Neuronal stem cell (in vitro differentiated cells): ENCODE data around the gene CPSF6. TPM values are rescaled to one million over a fixed set of nuclear protein-coding genes. Genes with fewer than 3 reads are reported as not detected.
A peak's percentile ranks its signal among the peaks of the same experiment; 100 is the strongest.
"Not testable (repeated sequence)": the region's sequence is repeated elsewhere in the genome, so short reads cannot be mapped to it uniquely, and the experiment has no call there.

Experiments used
- DNase-seq: peaks from one replicate; pipeline ENCODE4 v3.0.0-alpha.2; 2013; ENCODE audit warnings: low spot score
- H2AFZ ChIP-seq: one replicate; pipeline ENCODE4 v1.6.1; 2013; ENCODE audit warnings: mild to moderate bottlenecking, low read length, inconsistent platforms
- H2AK5ac ChIP-seq: 2 replicates; pipeline ENCODE4 v1.6.1; 2013; ENCODE audit warnings: low read depth, mild to moderate bottlenecking, inconsistent platforms, low read length, moderate library complexity, mixed read lengths
- H2BK120ac ChIP-seq: 2 replicates; pipeline ENCODE4 v1.6.1; 2013; ENCODE audit warnings: low read depth, mild to moderate bottlenecking, inconsistent platforms, low read length, moderate library complexity, mixed read lengths
- H2BK12ac ChIP-seq: one replicate; pipeline ENCODE4 v1.6.1; 2013; ENCODE audit warnings: low read length, inconsistent platforms
- H2BK15ac ChIP-seq: 2 replicates; pipeline ENCODE4 v1.6.1; 2013; ENCODE audit warnings: mild to moderate bottlenecking, low read length, inconsistent platforms, mixed read lengths
- H2BK5ac ChIP-seq: one replicate; pipeline ENCODE4 v1.6.1; 2013; ENCODE audit warnings: inconsistent platforms, mild to moderate bottlenecking, low read length, moderate library complexity
- H3K14ac ChIP-seq: one replicate; pipeline ENCODE4 v1.6.1; 2013; ENCODE audit warnings: low read length, inconsistent platforms
- H3K18ac ChIP-seq: 2 replicates; pipeline ENCODE4 v1.6.1; 2013; ENCODE audit warnings: low read length, inconsistent platforms
- H3K23ac ChIP-seq: 2 replicates; pipeline ENCODE4 v1.6.1; 2013; ENCODE audit warnings: low read depth, mild to moderate bottlenecking, mixed read lengths, low read length, inconsistent platforms; ENCODE audit not compliant: poor library complexity
- H3K27ac ChIP-seq: replicated peaks from 3 replicates; pipeline ENCODE4 v1.5.1; 2013; ENCODE audit warnings: low read length, inconsistent platforms
- H3K27me3 ChIP-seq, 3 experiments: 2 replicates each; pipeline ENCODE4 v1.6.1; 2013; ENCODE audit warnings: low read length in 3 of 3, mild to moderate bottlenecking in 2 of 3, inconsistent platforms in 1 of 3, low read depth in 1 of 3, mixed read lengths in 1 of 3, moderate library complexity in 1 of 3; ENCODE audit not compliant: control insufficient read depth in 3 of 3, insufficient read depth in 3 of 3
- H3K36me3 ChIP-seq, 2 donors: replicated peaks in 1 of 2; 2 replicates each; pipeline ENCODE4 v1.6.1; 2013; ENCODE audit warnings: low read length in 2 of 2; ENCODE audit not compliant: control insufficient read depth in 2 of 2, insufficient read depth in 2 of 2
- H3K4ac ChIP-seq: 2 replicates; pipeline ENCODE4 v1.6.1; 2013; ENCODE audit warnings: inconsistent platforms, mild to moderate bottlenecking, low read length, moderate library complexity
- H3K4me1 ChIP-seq, 2 donors: 1 replicate in 1 of 2; 2 replicates in 1 of 2; pipeline ENCODE4 v1.6.1; 2013; ENCODE audit warnings: low read length in 2 of 2, low read depth in 1 of 2; ENCODE audit not compliant: control insufficient read depth in 2 of 2, insufficient read depth in 1 of 2
- H3K4me2 ChIP-seq: one replicate; pipeline ENCODE4 v1.6.1; 2013; ENCODE audit warnings: mild to moderate bottlenecking, low read length, inconsistent platforms; ENCODE audit not compliant: insufficient read depth, poor library complexity, severe bottlenecking
- H3K4me3 ChIP-seq, 2 donors: 2 replicates each; pipeline ENCODE4 v1.5.1; 2013; ENCODE audit warnings: low read length in 2 of 2, mild to moderate bottlenecking in 2 of 2, inconsistent platforms in 1 of 2, moderate library complexity in 1 of 2
- H3K79me1 ChIP-seq: one replicate; pipeline ENCODE4 v1.6.1; 2013; ENCODE audit warnings: low read depth, mild to moderate bottlenecking, inconsistent platforms, low read length, moderate library complexity
- H3K9ac ChIP-seq: one replicate; pipeline ENCODE4 v1.6.1; 2013; ENCODE audit warnings: mild to moderate bottlenecking, low read depth, low read length, inconsistent platforms; ENCODE audit not compliant: poor library complexity
- H3K9me3 ChIP-seq, 2 donors: replicated peaks in 1 of 2; 2 replicates each; pipeline versions ENCODE3 to v1.6.1; 2013; ENCODE audit warnings: low read length in 2 of 2, mild to moderate bottlenecking in 2 of 2, inconsistent platforms in 1 of 2, low read depth in 1 of 2, mixed read lengths in 1 of 2, moderate library complexity in 1 of 2; ENCODE audit not compliant: control insufficient read depth in 2 of 2, insufficient read depth in 1 of 2
- H4K8ac ChIP-seq: one replicate; pipeline ENCODE4 v1.6.1; 2013; ENCODE audit warnings: low read depth, mild to moderate bottlenecking, inconsistent platforms, low read length, moderate library complexity
- H4K91ac ChIP-seq: one replicate; pipeline ENCODE4 v1.6.1; 2013; ENCODE audit warnings: low read length, low read depth, mild to moderate bottlenecking, inconsistent platforms; ENCODE audit not compliant: poor library complexity
- WGBS, 2 donors: extraction: QIAGEN DNeasy Blood & Tissue Kit; methylation state at CpG; one replicate each; pipeline ENCODE4 v1.1.7; 2013; ENCODE audit warnings: missing lambda C conversion rate in 2 of 2, mixed read lengths in 1 of 2; ENCODE audit not compliant: insufficient read length in 2 of 2, insufficient replicate concordance in 1 of 2; ENCODE audit errors: extremely low coverage in 2 of 2; 5-methylcytosine and 5-hydroxymethylcytosine counted together
- polyA plus RNA-seq, 2 experiments: library from polyadenylated mRNA; stranded (reverse); fragments of 200-250 nt; gene quantifications; one replicate each; pipeline ENCODE4 v1.2.3, GENCODE V29; 2013

CPSF6 gene, protein sequence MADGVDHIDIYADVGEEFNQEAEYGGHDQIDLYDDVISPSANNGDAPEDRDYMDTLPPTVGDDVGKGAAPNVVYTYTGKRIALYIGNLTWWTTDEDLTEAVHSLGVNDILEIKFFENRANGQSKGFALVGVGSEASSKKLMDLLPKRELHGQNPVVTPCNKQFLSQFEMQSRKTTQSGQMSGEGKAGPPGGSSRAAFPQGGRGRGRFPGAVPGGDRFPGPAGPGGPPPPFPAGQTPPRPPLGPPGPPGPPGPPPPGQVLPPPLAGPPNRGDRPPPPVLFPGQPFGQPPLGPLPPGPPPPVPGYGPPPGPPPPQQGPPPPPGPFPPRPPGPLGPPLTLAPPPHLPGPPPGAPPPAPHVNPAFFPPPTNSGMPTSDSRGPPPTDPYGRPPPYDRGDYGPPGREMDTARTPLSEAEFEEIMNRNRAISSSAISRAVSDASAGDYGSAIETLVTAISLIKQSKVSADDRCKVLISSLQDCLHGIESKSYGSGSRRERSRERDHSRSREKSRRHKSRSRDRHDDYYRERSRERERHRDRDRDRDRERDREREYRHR
- 99.4 TPM for polyA plus RNA-seq (2013, experiment 1 of 2)
- 103 TPM for polyA plus RNA-seq (2013, experiment 2 of 2)

DNA sequence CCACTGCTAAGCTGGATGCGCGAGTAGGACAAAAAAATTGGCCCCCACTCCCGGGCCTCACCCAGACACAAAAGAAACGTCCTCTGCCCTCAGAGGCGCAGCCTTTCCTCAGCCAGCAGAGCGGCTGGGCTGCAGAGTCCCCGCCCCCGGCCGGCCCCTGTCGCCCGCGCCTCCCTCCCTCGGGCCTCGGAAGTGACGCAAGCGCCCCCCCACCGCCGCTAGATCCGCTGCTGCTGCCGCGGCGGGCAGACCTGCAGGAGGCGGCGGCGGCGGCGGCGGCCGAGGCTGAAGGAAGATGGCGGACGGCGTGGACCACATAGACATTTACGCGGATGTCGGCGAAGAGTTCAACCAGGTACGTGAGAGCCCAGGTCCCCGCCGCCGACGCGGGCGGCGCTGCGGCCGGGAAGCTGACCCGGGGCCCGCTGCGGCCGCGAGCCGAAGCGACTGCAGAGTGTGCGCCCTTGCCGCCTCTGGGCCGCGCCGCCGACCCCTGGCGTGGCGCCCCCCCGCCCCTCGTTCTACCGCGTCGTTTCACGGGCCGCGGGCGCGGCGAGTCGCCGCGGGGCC is at the start of gene CPSF6:
CPSF6 (plus strand) TSS at position 218 of the 570 bp plus-strand sequence; CDS start at position 296, 78 bp downstream.
- Histone ChIP-seq H2BK15ac (no peak within 1 kb of the TSS), H3K27me3 (no peaks in the 10 kb centered on the region), H3K4me2 (peak within 1 kb of the TSS; percentile 54), H3K4ac (no peak within 1 kb of the TSS), H3K18ac (peak within 1 kb of the TSS; percentile 95), H2AFZ (peak within 1 kb of the TSS; percentile 79), H3K14ac (peak within 1 kb of the TSS; percentile 94), H2BK5ac (peak within 1 kb of the TSS; percentile 66), H2BK120ac (no peak within 1 kb of the TSS), H3K4me1 (peaks cover 0 to 6% of the 10 kb centered on the region in 2 donors), H2BK12ac (no peak within 1 kb of the TSS), H3K27ac (peak within 1 kb of the TSS; percentile 91), H2AK5ac (peak within 1 kb of the TSS; percentile 99), H3K9ac (peak within 1 kb of the TSS; percentile 95), H3K9me3 (peaks cover 0 to 1% of the 10 kb centered on the region in 2 donors), H3K79me1 (peaks cover 3% of the 10 kb centered on the region), H3K23ac (peak within 1 kb of the TSS; percentile 99), H4K8ac (no peak within 1 kb of the TSS), H3K36me3 (peaks cover 0 to 38% of the 10 kb centered on the region in 2 donors), H3K4me3 (peak within 1 kb of the TSS; percentile 65 to 95), H4K91ac (peak within 1 kb of the TSS; percentile 97)
- no CpG with 5 or more reads among the region's 75 CpGs for WGBS, 2 donors
- peak; percentile 92 for DNase-seq

GRCh38 chr12:69196302-69197288 is 42.8 kb upstream of the CPSF6 start:
- Histone ChIP-seq H3K4me2 (no peak overlapping the region), H2BK120ac (no peak overlapping the region), H4K91ac (no peak overlapping the region), H3K27ac (no peak overlapping the region), H3K9ac (no peak overlapping the region), H3K27me3 (no peaks in the 10 kb centered on the region), H2AK5ac (no peak overlapping the region), H3K9me3 (peaks cover 13 to 14% of the 10 kb centered on the region in 2 donors), H4K8ac (no peak overlapping the region), H3K4me3 (no peak overlapping the region), H3K18ac (no peak overlapping the region), H3K4me1 (no peaks in the 10 kb centered on the region), H2BK12ac (no peak overlapping the region), H3K36me3 (no peaks in the 10 kb centered on the region), H2BK15ac (no peak overlapping the region), H3K14ac (no peak overlapping the region), H3K23ac (no peak overlapping the region), H2BK5ac (no peak overlapping the region), H3K79me1 (no peaks in the 10 kb centered on the region), H2AFZ (no peak overlapping the region), H3K4ac (no peak overlapping the region)
- DNase-seq: no peak
- no CpG with 5 or more reads among the region's 4 CpGs for WGBS, 2 donors

- H3K4ac ChIP-seq, H3K4me3 ChIP-seq, H4K91ac ChIP-seq, H2BK12ac ChIP-seq, DNase-seq, H3K14ac ChIP-seq, H2AFZ ChIP-seq, H3K18ac ChIP-seq, H3K27ac ChIP-seq, H3K23ac ChIP-seq, H2BK15ac ChIP-seq, H3K4me2 ChIP-seq, H2AK5ac ChIP-seq, H3K36me3 ChIP-seq, H2BK120ac ChIP-seq, H4K8ac ChIP-seq, H3K4me1 ChIP-seq, H3K27me3 ChIP-seq, H3K79me1 ChIP-seq, H2BK5ac ChIP-seq, H3K9ac ChIP-seq: not testable (repeated sequence)
- no CpG with 5 or more reads among the region's 1 CpG for WGBS, 2 donors
- peaks cover 12 to 13% of the 10 kb centered on the region in 2 donors for H3K9me3 ChIP-seq
Observed at GRCh38 chr12:69199976-69200375, 39.4 kb upstream of the CPSF6 start.
